A673 (cell line): ENCODE results near the gene IL12RB1. TPM values are rescaled to one million over a fixed set of nuclear protein-coding genes. Genes with fewer than 3 reads are reported as not detected.

Experiments used
- BruUV-seq: library from RNA; stranded (reverse); fragments of 400-500 nt; replicated peaks from 2 replicates; lab custom pipeline; 2021; lab: Mats Ljungman, UMichigan
- CTCF ChIA-PET: fragments of 300-600 bp; sonication (Branson Sonifier 250); formaldehyde crosslinking; loops from one replicate; lab custom pipeline; 2022; ENCODE audit warnings: antibody characterized with exemption; lab: Charles Lee
- POLR2A ChIA-PET: fragments of 300-600 bp; sonication (Branson Sonifier 250); formaldehyde crosslinking; loops from one replicate; lab custom pipeline; 2022; ENCODE audit warnings: antibody characterized with exemption; ENCODE audit not compliant: low non-redundant PET; lab: Charles Lee
- DNase-seq: peaks from one replicate; pipeline ENCODE4 v3.0.0-alpha.2; 2015; ENCODE audit warnings: low spot score
- H3K27ac ChIP-seq: fragments of 200-600 bp; sonication (generic); 2 replicates; pipeline ENCODE4 v1.5.1; 2016; ENCODE audit warnings: mixed run types, low read depth, mild to moderate bottlenecking, mixed read lengths, antibody characterized with exemption, low read length; ENCODE audit not compliant: poor library complexity, severe bottlenecking
- H3K27me3 ChIP-seq: fragments of 200-600 bp; sonication (generic); replicated peaks from 2 replicates; pipeline ENCODE4 v1.6.1; 2017; ENCODE audit warnings: mixed run types, low read depth, mild to moderate bottlenecking, mixed read lengths, antibody characterized with exemption, low read length; ENCODE audit not compliant: insufficient read depth, poor library complexity
- H3K36me3 ChIP-seq: fragments of 200-600 bp; sonication (generic); 2 replicates; pipeline ENCODE4 v1.6.1; 2016; ENCODE audit warnings: mixed run types, mild to moderate bottlenecking, mixed read lengths, antibody characterized with exemption, low read length; ENCODE audit not compliant: insufficient read depth, poor library complexity, severe bottlenecking
- H3K4me1 ChIP-seq: fragments of 200-600 bp; sonication (generic); 2 replicates; pipeline ENCODE4 v1.6.1; 2017; ENCODE audit warnings: mixed run types, mild to moderate bottlenecking, mixed read lengths, antibody characterized with exemption, low read length; ENCODE audit not compliant: insufficient read depth, poor library complexity, severe bottlenecking
- H3K4me3 ChIP-seq: fragments of 200-600 bp; sonication (generic); 2 replicates; pipeline ENCODE4 v1.5.1; 2016; ENCODE audit warnings: low read depth, mixed run types, mild to moderate bottlenecking, mixed read lengths, low read length; ENCODE audit not compliant: poor library complexity, severe bottlenecking
- H3K9me3 ChIP-seq: fragments of 200-600 bp; sonication (generic); 2 replicates; pipeline ENCODE4 v1.6.1; 2016; ENCODE audit warnings: mixed run types, low read depth, mild to moderate bottlenecking, mixed read lengths, antibody characterized with exemption, low read length; ENCODE audit not compliant: poor library complexity, severe bottlenecking
- EZH2 ChIP-seq: fragments of 200-600 bp; sonication (generic); IDR thresholded peaks from 2 replicates; pipeline ENCODE4 v1.6.1; 2017; ENCODE audit warnings: borderline replicate concordance, low read depth, mild to moderate bottlenecking, mixed read lengths, antibody characterized with exemption, low read length; ENCODE audit not compliant: poor library complexity, severe bottlenecking
- intact Hi-C: fragments of 100-400 bp; cut with micrococcal nuclease; formaldehyde crosslinking; loops from one replicate; pipeline ENCODE4 v1.10.0; 2022; ENCODE audit not compliant: unreplicated experiment
- total RNA-seq: library from RNA; stranded (reverse); gene quantifications from 2 replicates; pipeline ENCODE4 v1.2.3, GENCODE V29; 2021
- TF ChIP-seq, protein P1 (sequence below): fragments of 300-800, 200-600 bp; sonication (generic); conservative IDR thresholded peaks from 2 replicates; pipeline ENCODE4 v1.5.1; 2017; ENCODE audit warnings: low read depth, mild to moderate bottlenecking, antibody characterized with exemption, low read length, moderate library complexity, mixed read lengths

The IL12RB1 gene
- total RNA-seq, 1 experiment from 2014 or later, result not detected

DNA sequence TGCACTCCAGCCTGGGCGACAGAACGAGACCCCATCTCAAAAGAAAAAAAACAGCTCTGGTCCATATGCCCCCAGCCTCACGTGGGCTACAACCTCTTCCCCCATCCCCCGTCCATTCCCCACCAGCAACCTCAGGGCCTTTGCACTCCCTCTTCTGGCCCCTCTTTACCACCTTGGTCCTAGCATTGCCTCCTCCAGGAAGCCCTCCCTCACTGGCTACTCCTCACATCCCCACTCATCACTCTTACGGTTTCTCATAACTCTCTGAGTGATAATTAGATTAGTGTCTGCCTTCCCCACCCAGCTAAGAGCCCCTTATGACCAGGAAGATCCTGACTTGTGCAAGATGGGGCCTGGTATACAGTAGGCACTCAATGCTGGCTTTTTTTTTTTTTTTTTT, 30.8 kb downstream of the IL12RB1 start:
- DNase-seq, result no peak
- Histone ChIP-seq H3K4me3 (no peak overlapping the region), H3K27ac (no peak overlapping the region), H3K36me3 (no peaks in the 10 kb centered on the region), H3K27me3 (no peaks in the 10 kb centered on the region), H3K9me3 (no peaks in the 10 kb centered on the region), H3K4me1 (peaks cover 6% of the 10 kb centered on the region)
- TF ChIP-seq EZH2, result no peak
- TF ChIP-seq, protein P1, sequence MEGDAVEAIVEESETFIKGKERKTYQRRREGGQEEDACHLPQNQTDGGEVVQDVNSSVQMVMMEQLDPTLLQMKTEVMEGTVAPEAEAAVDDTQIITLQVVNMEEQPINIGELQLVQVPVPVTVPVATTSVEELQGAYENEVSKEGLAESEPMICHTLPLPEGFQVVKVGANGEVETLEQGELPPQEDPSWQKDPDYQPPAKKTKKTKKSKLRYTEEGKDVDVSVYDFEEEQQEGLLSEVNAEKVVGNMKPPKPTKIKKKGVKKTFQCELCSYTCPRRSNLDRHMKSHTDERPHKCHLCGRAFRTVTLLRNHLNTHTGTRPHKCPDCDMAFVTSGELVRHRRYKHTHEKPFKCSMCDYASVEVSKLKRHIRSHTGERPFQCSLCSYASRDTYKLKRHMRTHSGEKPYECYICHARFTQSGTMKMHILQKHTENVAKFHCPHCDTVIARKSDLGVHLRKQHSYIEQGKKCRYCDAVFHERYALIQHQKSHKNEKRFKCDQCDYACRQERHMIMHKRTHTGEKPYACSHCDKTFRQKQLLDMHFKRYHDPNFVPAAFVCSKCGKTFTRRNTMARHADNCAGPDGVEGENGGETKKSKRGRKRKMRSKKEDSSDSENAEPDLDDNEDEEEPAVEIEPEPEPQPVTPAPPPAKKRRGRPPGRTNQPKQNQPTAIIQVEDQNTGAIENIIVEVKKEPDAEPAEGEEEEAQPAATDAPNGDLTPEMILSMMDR, result no peak
- no TSS peak for BruUV-seq
- POLR2A ChIA-PET, result interaction anchor here (0.7 kb wide), 1 partner anchor 117 kb away, joined by 14 read pairs; no protein-coding TSS in a partner anchor
- CTCF ChIA-PET, result interaction anchor here (0.6 kb wide), 2 partner anchors 39 to 48 kb away, joined by 3 read pairs; partner anchors contain the start of gene ARRDC2
- intact Hi-C loops, result loop anchor here (2.0 kb wide), 1 partner anchor 111 kb away; no protein-coding TSS in a partner anchor

GRCh38 chr19:18053576-18054219, 33.0 kb downstream of the IL12RB1 start:
- H3K4me1 ChIP-seq, result peaks cover 6% of the 10 kb centered on the region
- TF ChIP-seq, protein P1, result no peak
- no peak for TF ChIP-seq EZH2
- H3K27ac ChIP-seq, result no peak overlapping the region
- H3K9me3 ChIP-seq, result no peaks in the 10 kb centered on the region
- no TSS peak for BruUV-seq
- ChIA-PET CTCF (no interaction called here), POLR2A (no interaction called here)
- intact Hi-C loops, result loop anchor here (2.0 kb wide), 1 partner anchor 109 kb away; no protein-coding TSS in a partner anchor
- H3K36me3 ChIP-seq, result no peaks in the 10 kb centered on the region
- no peak for DNase-seq
- no peaks in the 10 kb centered on the region for H3K27me3 ChIP-seq
- no peak overlapping the region for H3K4me3 ChIP-seq

DNA sequence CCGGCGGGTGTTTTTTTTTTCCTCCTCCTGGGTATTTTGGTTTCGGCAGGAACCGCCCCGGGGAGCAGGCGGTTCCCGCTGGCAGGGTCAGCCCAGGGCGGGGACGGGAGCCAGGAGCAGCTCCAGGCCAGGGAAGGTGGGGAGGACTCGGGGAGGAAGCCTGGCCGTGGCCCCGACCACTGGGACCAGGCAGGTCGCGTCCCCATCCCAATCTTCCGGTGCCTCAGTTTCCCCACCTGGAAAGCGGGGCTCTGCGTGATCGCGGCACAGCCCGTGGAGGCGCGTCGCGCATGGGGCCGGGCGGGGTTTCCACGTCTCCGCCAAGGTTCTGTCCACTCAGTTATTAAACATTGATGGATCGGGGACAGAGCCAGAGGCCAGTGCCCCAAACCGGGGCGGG, 34.8 kb downstream of the IL12RB1 start:
- TF ChIP-seq EZH2, result no peak
- TF ChIP-seq, protein P1, result no peak
- CTCF ChIA-PET, result no interaction called here
- BruUV-seq, result no TSS peak

More for the DNA sequence above, 34.8 kb downstream of the IL12RB1 start:
- H3K9me3 ChIP-seq, result no peaks in the 10 kb centered on the region
- H3K27me3 ChIP-seq, result no peaks in the 10 kb centered on the region
- intact Hi-C loops, result no loop called here
- POLR2A ChIA-PET, result no interaction called here
- no peak overlapping the region for H3K4me3 ChIP-seq
- no peak overlapping the region for H3K27ac ChIP-seq
- no peaks in the 10 kb centered on the region for H3K4me1 ChIP-seq
- DNase-seq, result no peak
- no peaks in the 10 kb centered on the region for H3K36me3 ChIP-seq
